HG03135 (cell line): ENCODE data around the gene IER5.

Source experiments
- ATAC-seq: cut with Tn5 transposase; IDR thresholded peaks from one replicate; pipeline ENCODE4 v1.9.1; 2021; ENCODE audit warnings: mild to moderate bottlenecking, moderate library complexity; ENCODE audit not compliant: unreplicated experiment

IER5 gene

GRCh38 chr1:181076852-181077251, 11.6 kb upstream of the IER5 start:
- ATAC-seq, result no peak

DNA sequence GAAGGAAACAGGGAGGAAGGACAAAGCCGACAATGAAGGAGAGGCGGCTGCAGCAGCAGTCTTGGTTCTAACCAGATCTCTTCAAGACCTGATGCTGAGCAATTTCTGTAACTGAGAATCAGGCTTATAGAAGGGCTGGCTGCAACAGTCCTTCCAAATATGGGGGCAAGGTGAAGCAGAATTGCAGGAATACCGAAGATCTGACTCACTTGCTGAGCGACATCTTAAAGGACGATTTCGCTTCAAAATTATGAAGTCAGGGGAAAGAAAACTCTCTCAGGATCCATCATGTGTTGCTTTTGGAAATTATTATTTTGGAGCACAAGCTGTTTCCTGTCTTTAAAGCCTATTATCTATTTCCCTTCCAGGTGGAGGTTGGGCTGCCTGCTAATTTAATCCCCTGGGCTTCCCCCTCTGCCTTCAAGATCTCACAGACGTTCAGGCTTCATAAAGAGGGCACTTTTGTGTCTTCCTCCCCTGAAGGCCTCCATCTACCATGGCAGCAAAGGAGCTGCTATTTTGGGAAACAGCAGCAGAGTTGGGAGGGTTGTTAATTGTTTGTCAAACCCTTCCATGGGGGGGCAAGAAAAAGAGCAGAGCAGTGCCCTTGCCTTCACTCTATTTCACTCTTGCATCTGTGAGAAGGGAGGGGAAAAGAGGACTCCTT, 10.8 kb upstream of the IER5 start:
- no peak for ATAC-seq

DNA sequence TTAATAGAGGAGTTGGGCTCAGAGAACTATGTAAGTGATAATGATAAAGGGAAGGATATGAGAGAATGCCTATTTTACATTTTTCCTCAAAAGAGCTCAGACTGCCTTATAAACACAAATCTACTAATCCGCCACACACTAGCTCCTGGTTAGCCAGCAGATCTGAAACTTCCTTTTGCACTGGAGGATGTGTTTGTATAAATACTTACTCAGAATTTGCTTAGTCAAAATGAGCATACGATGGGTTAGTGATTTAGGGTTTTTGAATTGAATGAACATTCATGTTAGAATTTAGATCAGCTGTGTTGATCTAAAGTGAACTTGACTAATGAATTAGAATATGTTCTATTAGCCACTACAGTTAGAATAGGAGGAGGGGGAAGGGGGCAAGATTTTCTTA, 9.1 kb upstream of the IER5 start:
- ATAC-seq, result no peak

DNA sequence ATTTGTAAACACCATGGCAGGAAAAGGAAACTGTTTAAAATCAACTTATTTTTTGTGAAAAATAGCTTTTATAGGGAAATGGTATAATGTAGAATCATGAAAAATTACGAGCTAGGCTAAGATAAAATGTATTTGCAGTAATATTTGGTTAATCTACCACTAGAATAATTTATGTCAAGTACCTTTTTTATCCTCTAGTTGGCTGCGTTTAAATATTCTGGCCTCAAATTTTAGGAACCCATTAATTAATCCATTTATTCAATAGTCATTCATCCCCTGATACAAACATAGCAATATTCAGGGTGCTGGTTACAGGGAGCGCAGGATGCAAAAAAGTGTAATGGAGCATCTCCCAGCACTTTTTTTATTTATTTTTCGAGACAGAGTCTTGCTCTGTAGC, 8.6 kb upstream of the IER5 start:
- no peak for ATAC-seq

DNA sequence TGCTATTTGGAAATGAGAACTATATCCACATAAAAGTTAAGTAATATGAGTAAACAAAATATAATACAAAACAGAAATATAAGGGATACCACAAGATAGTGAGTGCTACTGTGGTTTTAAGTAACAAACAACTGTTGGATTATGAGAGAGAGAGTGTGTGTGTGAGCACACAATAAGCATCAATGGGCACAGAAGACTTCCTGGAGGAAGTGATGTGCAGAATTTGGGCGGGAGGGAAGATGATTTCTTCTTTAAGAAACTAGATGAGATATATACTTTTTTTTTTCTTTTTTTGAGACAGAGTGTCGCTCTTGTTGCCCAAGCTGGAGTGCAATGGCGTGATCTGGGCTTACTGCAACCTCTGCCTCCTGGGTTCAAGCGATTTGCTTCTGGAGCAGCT, 7.9 kb upstream of the IER5 start:
- no peak for ATAC-seq

DNA sequence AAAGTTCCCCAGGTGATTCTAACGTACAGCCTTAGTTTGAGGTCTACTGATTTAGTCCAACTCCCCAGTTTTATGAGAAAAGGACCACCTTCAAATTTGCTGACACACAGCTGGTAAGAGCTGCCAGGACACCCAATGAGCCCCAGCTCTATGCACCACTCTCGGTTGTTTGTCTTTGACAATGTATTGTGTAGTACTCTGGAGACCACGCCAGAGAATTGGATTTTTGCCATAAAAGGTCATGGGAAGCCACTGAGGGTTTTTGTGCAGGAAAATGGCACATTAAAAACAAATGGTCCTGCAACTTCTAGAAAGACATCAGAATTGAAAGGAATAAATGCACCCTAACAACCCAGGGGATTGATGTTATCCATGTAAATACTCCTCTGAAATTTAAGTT, 7.1 kb upstream of the IER5 start:
- ATAC-seq, result no peak

DNA sequence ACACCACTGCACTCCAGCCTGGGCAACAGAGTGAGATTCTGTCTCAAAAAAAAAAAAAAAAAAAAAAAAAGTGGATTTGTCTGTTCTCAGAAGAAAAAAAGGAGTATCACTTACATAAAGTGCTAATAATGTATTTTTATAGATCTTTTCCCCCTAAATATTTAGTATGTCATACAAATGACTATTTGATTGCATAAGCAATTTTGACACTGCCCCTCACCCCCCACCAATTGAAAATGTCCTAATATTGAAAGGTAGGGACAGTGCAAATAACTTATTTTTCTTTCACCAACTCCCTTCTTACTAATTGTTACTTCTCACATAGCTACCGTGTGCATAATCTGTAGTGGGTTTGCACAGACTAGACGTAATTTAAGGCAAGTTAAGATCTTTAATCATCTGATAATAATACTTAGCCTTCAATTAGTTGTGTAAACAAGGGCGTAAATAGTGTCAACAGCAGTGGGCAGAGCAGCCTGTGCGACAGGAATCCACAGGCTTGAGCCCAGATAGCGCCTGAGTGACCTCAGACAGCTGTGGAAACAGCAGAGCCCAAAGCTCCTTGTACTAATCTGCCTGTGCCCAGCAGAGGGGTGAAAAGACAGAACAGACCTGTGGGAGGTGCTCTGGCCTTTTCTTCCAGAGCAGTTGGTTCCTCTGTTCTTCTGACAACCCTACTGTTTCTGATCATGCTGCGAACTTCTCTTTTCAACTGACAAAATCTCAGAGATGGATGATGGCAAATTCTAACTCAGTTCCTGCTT, 4.5 kb upstream of the IER5 start:
- ATAC-seq, result peak; percentile 27

DNA sequence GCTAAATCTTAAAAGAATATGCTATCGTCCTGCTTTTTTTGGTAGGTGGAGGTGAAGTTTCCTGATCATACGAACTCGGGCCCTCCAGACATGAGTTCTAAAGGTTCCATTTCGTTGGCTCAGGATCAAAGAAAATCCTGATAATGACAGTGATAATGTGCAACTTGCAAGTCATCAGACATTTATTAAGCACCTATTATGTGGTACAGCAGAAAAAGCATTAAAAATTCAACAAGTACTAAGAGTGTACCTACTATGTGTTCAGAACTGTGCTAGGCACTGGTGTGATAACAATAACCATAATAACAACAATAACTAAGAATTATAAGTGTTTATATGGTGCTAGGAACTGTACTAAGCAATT, 3.9 kb upstream of the IER5 start:
- no peak for ATAC-seq

- no peak for ATAC-seq
Measured at GRCh38 chr1:181086091-181086490, 2.4 kb upstream of the IER5 start.

DNA sequence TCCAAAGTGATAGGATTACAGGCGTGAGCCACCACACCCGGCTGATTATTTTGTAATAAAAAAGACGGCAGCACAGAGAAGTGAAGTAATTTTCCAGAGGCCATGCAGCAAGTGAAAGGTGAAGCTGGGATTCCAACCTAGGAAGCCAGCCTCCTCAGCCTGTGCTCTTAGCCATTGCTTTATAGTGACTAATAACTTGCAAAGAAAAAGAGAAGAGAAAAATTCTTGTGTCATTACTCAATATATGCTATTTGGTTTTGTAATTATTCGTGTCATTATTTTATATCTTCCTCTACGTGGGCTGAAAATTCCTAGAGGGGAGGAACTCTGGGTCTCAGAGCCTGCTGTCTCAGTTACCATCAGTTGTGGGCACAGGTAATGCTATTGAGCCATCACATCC, 1.6 kb upstream of the IER5 start:
- ATAC-seq, result no peak

- ATAC-seq, result no peak
Measured at GRCh38 chr1:181087400-181087901, 1.0 kb upstream of the IER5 start.

DNA sequence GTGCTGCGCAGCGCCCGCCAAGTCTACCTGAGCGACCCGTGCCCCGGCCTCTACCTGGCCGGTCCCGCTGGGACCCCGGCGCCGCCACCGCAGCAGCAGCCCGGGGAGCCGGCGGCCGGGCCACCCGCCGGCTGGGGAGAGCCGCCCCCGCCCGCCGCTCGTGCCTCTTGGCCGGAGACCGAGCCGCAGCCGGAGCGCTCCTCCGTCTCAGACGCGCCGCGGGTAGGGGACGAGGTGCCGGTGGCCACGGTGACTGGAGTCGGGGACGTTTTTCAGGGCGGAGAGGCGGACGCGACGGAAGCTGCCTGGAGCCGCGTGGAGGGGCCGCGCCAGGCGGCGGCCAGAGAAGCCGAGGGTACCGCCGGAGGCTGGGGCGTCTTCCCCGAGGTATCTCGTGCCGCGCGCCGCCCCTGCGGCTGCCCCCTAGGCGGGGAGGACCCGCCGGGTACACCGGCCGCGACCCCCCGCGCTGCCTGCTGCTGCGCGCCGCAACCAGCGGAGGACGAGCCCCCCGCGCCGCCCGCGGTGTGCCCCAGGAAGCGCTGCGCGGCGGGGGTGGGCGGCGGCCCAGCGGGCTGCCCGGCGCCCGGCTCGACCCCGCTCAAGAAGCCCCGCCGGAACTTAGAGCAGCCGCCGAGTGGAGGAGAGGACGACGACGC, 646 bp downstream of the IER5 start:
- ATAC-seq, result peak; percentile 7

DNA sequence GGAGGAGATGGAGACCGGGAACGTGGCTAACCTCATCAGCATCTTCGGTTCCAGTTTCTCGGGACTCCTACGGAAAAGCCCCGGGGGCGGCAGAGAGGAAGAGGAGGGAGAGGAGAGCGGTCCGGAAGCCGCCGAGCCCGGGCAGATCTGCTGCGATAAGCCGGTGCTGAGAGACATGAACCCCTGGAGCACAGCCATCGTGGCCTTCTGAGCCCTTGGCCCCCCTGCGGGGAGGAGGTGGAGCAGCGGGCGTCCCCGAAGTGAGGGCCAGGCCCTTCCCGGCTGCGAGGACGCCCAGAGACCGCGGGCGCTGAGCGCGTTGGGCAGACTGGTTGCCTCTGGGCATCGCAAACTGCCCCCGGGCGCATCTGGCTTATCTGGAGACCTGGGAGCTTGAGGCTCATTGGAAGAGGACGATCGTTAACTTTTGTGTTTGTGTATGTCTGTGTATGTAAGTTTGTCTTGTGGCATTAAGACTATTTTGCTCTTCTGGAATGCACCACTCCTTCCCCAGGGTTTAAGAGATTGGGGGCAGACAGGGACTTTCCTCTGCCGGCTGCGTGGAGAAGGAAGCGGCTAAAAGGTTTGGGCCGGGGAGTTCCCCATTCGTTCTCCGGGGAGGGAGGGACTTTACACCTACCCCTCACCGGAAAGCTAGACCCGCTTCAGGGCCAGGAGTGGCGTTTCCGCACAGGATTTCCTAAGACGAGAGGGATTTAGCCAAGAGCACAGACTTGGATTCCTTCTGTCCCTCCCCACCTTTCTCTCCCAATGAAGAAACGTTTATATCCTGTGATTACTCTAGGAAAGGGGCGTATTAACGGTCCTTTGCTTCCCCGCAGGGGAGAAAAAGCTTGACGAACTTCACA, 1.4 kb downstream of the IER5 start:
- ATAC-seq, result peak; percentile 34

DNA sequence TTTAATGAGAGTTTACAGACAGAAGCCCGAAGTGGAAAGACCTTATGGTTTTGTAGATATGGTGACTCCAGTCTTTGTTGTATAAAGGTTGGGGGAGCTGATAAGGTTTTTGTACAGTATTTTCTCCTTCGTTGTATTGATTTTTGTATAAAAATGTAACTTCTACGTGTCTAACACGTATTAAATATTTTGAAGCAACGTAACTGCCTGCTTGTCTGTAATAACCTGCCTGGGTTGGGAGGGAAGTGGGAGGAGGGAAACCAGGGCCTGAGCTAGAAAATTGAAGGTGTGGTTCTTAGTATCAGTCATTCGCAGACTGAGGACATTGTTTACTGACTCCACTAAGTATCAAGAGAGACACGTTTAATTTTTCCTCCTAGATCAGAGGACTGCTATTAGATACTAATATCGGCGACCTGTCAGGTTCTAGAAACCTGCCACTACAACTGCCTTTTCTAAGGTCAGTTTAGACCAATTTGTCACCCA, 2.2 kb downstream of the IER5 start:
- no peak for ATAC-seq

- ATAC-seq, result no peak
Measured at GRCh38 chr1:181091309-181092040, 3.0 kb downstream of the IER5 start.

DNA sequence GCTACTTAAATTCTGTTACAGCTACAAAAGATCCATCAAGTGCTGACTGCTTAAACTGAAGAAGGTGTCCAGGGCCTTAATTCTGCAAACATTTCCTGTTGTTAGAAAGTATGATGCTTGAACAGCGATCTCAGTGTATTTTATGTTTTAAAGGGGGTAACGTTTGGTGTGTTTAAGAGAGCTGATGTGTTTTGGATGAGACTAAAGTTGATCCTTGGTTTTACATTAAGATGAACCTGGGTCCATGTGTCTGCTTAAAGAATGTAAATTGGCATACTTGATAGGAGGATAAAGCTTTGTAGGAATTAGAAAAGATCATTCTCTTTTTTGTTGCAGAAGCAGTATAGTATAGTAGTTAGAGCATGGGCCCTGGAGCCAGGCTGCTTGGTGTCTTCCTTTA, 3.6 kb downstream of the IER5 start:
- ATAC-seq, result no peak

DNA sequence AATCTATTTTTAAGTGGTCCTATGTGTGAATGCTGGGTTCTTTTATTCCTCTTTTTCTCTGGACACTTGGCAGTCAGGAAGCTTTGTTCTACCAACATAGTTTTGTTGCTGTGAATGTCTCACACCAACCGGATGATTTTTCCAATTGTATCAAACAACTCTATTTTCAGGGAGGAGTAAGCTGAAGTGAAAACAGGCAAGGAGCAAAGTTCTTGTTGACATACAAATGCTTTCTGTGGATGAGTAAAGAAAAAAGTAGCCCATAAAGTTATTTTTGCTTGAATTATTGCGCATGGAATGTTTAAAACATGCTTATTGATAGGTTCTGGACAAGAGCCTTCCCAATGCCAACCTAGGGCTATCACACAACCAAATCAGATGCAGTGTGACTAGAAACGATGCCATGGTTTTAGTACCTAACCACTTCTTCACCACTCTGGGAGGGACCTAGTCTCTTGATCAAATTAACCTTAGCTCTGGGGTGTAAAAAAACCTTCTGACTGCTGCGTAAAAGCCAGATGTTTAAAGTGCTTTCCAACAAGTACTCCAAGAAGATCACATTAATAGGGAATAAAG, 4.5 kb downstream of the IER5 start:
- ATAC-seq, result no peak

GRCh38 chr1:181094416-181095212, 6.1 kb downstream of the IER5 start:
- no peak for ATAC-seq

DNA sequence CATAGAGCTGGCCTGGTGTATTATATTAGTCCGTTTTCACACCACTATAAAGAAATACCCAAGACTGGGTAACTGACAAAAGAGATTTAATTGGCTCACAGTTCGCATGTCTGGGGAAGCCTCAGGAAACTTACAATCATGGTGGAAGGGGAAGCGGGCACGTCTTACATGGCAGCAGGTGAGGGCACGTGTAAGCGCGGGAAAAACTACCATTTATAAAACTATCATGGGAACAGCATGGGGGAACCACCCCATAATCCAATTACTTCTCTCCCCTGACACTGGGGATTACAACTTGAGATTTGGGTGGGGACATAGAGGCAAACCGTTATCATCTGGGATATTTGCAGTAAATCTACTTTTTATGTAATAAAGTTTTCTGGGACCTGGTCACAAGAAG, 6.8 kb downstream of the IER5 start:
- ATAC-seq, result no peak
